ENCODE data around the gene CCNDBP1. TPM values are rescaled to one million over a fixed set of nuclear protein-coding genes. Genes with fewer than 3 reads are reported as not detected.

Gene CCNDBP1
- polyA plus RNA-seq, 1 donor = 62.5 TPM

DNA sequence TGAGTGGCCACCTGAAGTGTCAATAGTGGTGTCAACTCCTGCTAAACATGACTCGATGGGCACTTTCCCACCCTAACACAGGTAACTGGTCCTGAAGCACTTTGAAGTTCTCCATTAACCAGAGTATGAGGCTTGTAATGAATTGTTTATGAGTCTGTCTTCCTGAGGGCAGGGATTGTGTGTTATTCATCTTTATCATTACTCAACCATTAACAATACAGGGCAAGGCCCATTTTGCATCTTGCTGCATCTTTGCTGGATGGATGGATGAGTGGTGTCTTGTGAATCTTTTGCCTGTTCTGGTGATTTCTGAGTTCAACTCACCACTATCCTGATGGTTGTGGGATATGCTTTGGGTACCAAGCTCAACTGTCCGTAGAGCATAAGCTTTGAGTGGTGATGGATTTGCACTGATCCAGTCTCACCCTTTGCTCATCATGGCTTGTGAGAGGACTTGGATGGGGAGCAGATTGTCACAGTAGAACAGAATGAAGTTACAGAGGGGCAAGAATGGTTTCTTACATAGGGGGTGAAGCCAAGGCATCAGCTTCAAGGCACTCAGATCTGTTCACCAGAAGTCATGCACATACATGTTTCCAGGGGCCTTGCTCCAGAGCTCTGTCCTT lies 57.9 kb downstream of the CCNDBP1 start:
- no peak for DNase-seq
- Histone ChIP-seq H3K9me3 (ENCODE audit: control insufficient read depth, low read depth, low read length) (no peaks in the 10 kb centered on the region), H3K27me3 (ENCODE audit: control insufficient read depth, insufficient read depth, low read length) (peaks cover 16% of the 10 kb centered on the region), H3K4me3 (ENCODE audit: low read length) (no peak overlapping the region), H3K36me3 (ENCODE audit: control insufficient read depth, insufficient read depth, low read length) (no peaks in the 10 kb centered on the region), H3K27ac (ENCODE audit: low read length) (no peak overlapping the region), H3K4me1 (ENCODE audit: control insufficient read depth, insufficient read depth, low read length) (no peaks in the 10 kb centered on the region)
- no CpG with 5 or more reads among the region's 2 CpGs for WGBS (ENCODE audit: insufficient coverage, low lambda C conversion rate)

DNA sequence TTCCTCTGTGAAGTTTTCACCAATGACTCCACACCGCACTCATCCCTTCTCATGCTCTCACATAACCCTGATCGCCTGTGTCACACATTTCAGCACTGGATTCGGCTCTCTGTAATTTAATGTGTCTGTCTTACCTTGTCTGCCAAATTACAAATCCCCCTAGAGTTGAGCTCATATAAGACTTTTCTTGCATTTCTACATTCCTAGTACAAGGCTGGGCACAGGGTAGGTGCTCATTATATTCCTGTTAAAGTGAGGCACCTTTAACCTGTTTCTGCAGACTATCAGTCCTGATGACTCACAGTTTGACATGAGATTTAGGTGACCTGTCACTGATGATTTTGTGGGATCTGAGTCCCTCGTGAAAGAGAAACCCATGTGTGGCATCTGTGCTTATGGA lies 58.9 kb downstream of the CCNDBP1 start:
- no peaks in the 10 kb centered on the region for H3K9me3 ChIP-seq (ENCODE audit: control insufficient read depth, low read depth, low read length)
- H3K4me1 ChIP-seq (ENCODE audit: control insufficient read depth, insufficient read depth, low read length) = no peaks in the 10 kb centered on the region
- no CpG with 5 or more reads among the region's 4 CpGs for WGBS (ENCODE audit: insufficient coverage, low lambda C conversion rate)
- peaks cover 11% of the 10 kb centered on the region for H3K27me3 ChIP-seq (ENCODE audit: control insufficient read depth, insufficient read depth, low read length)
- no peak overlapping the region for H3K4me3 ChIP-seq (ENCODE audit: low read length)
- no peak overlapping the region for H3K27ac ChIP-seq (ENCODE audit: low read length)
- DNase-seq = no peak
- no peaks in the 10 kb centered on the region for H3K36me3 ChIP-seq (ENCODE audit: control insufficient read depth, insufficient read depth, low read length)

DNA sequence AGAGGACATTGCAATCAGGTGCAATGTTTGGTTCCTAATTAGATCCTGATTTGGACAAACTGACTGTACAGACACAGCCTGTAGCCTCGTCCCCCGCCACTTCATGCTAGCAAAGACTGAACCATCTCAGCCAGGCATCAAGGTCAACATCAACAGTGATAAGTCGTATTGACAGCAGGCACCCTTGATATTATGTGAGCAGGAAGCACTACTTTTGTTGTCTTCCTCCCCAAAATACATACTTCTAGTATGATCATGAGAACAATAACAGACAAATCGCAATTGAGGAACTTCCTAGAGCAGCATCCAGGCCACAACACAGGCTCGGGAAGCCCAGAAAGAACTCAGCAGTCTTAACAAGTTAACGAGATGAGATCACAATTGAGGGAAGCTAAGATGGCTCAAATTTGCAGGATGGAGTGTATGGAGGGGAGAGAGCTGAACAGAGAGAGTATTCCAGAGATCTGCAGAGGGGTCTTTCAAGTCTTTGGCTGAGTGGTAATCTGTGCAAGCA lies 61.1 kb downstream of the CCNDBP1 start:
- H3K4me1 ChIP-seq (ENCODE audit: control insufficient read depth, insufficient read depth, low read length) = no peaks in the 10 kb centered on the region
- DNase-seq = no peak
- WGBS (ENCODE audit: insufficient coverage, low lambda C conversion rate) = 73% methylated on average over 2 of the region's 6 CpGs
- no peak overlapping the region for H3K27ac ChIP-seq (ENCODE audit: low read length)
- H3K9me3 ChIP-seq (ENCODE audit: control insufficient read depth, low read depth, low read length) = no peaks in the 10 kb centered on the region
- peaks cover 2% of the 10 kb centered on the region for H3K27me3 ChIP-seq (ENCODE audit: control insufficient read depth, insufficient read depth, low read length)
- no peak overlapping the region for H3K4me3 ChIP-seq (ENCODE audit: low read length)
- H3K36me3 ChIP-seq (ENCODE audit: control insufficient read depth, insufficient read depth, low read length) = no peaks in the 10 kb centered on the region

Other genes starting within 250 kb of the CCNDBP1 start
- gene UBR1, start 79.4 kb upstream of the CCNDBP1 start, polyA plus RNA-seq = 18.4 TPM
- 30.6 TPM for gene TMEM62, start 51.8 kb upstream of the CCNDBP1 start, polyA plus RNA-seq
- gene EPB42, start 35.6 kb downstream of the CCNDBP1 start, polyA plus RNA-seq = 2.8 TPM
- 0.03 TPM for gene TGM5, start 81.5 kb downstream of the CCNDBP1 start, polyA plus RNA-seq
- not detected for gene TGM7, start 116.9 kb downstream of the CCNDBP1 start, polyA plus RNA-seq
- 8.1 TPM for gene LCMT2, start 145.2 kb downstream of the CCNDBP1 start, polyA plus RNA-seq
- 25.3 TPM for gene ZSCAN29, start 185.6 kb downstream of the CCNDBP1 start, polyA plus RNA-seq
- gene TUBGCP4, start 185.7 kb downstream of the CCNDBP1 start, polyA plus RNA-seq = 16.4 TPM

All from large intestine (tissue), 3 donors.